ENCODE results near the gene SYT4. TPM values are rescaled to one million over a fixed set of nuclear protein-coding genes. Genes with fewer than 3 reads are reported as not detected.

SYT4 gene
- total RNA-seq, 1 experiment from 2014 or later, result not detected

GRCh38 chr18:43220691-43221090 is 56.6 kb downstream of the SYT4 start:
- no peak for DNase-seq (ENCODE audit: low read depth)

Other genes with a start within 250 kb of the SYT4 start
- not detected in 2 replicates for gene RIT2, start 161.8 kb downstream of the SYT4 start, total RNA-seq (2014; rRNA removed; shearing (Covaris generic))